GM21528 (cell line): ENCODE measurements around the gene IL1RL1.
"Not testable (repeated sequence)": the region's sequence is repeated elsewhere in the genome, so short reads cannot be mapped to it uniquely, and the experiment has no call there.

Source experiments
- ATAC-seq: cut with Tn5 transposase; IDR thresholded peaks from one replicate; pipeline ENCODE4 v1.9.1; 2021; ENCODE audit warnings: mild to moderate bottlenecking, moderate library complexity; ENCODE audit not compliant: unreplicated experiment, low FRiP score

Gene IL1RL1

GRCh38 chr2:102291319-102292075, 19.9 kb upstream of the IL1RL1 start:
- ATAC-seq, result no peak

- ATAC-seq, result no peak
Observed at GRCh38 chr2:102294802-102295489, 16.4 kb upstream of the IL1RL1 start.

GRCh38 chr2:102295566-102295965, 15.8 kb upstream of the IL1RL1 start:
- ATAC-seq, result no peak

- ATAC-seq, result no peak
Observed at GRCh38 chr2:102296449-102296848, 14.9 kb upstream of the IL1RL1 start.

GRCh38 chr2:102297891-102298290, 13.5 kb upstream of the IL1RL1 start:
- no peak for ATAC-seq

GRCh38 chr2:102301867-102302362, 9.4 kb upstream of the IL1RL1 start:
- peak; percentile 81 for ATAC-seq

GRCh38 chr2:102302458-102302857, 8.9 kb upstream of the IL1RL1 start:
- ATAC-seq, result no peak

GRCh38 chr2:102303589-102303988, 7.8 kb upstream of the IL1RL1 start:
- ATAC-seq, result no peak

GRCh38 chr2:102304268-102304667, 7.1 kb upstream of the IL1RL1 start:
- ATAC-seq, result no peak

- no peak for ATAC-seq
Observed at GRCh38 chr2:102304711-102305611, 6.4 kb upstream of the IL1RL1 start.

- ATAC-seq, result no peak
Observed at GRCh38 chr2:102306125-102306524, 5.2 kb upstream of the IL1RL1 start.

GRCh38 chr2:102313025-102313424, 1.7 kb downstream of the IL1RL1 start:
- no peak for ATAC-seq

- no peak for ATAC-seq
Observed at GRCh38 chr2:102313471-102313870, 2.1 kb downstream of the IL1RL1 start.

GRCh38 chr2:102313950-102314349, 2.6 kb downstream of the IL1RL1 start:
- ATAC-seq, result no peak

- ATAC-seq, result no peak
Observed at GRCh38 chr2:102315921-102316320, 4.6 kb downstream of the IL1RL1 start.

- ATAC-seq, result no peak
Observed at GRCh38 chr2:102317715-102318114, 6.4 kb downstream of the IL1RL1 start.

GRCh38 chr2:102318437-102318836, 7.1 kb downstream of the IL1RL1 start:
- ATAC-seq, result no peak

- no peak for ATAC-seq
Observed at GRCh38 chr2:102321941-102322719, 10.8 kb downstream of the IL1RL1 start.

GRCh38 chr2:102324914-102325313, 13.6 kb downstream of the IL1RL1 start:
- not testable (repeated sequence) for ATAC-seq
